Stomach (tissue), 9 donors: Measurements from ENCODE around the gene SEMA4C. TPM values are rescaled to one million over a fixed set of nuclear protein-coding genes. Genes with fewer than 3 reads are reported as not detected.
A peak's percentile ranks its signal among the peaks of the same experiment; 100 is the strongest.

Source experiments
- DNase-seq, 2 donors: peaks; one replicate each; pipeline versions ENCODE4 v3.0.0 to v3.0.0-alpha.2; 2013 to 2019
- H3K27ac ChIP-seq, 5 donors: fragments of 200-600 bp in 4 of 5; sonication (generic) in 4 of 5; one replicate each; pipeline ENCODE4 v1.5.1; 2013 to 2019; ENCODE audit warnings: mild to moderate bottlenecking in 1 of 5, moderate library complexity in 1 of 5
- H3K27me3 ChIP-seq, 3 donors: fragments of 200-600 bp; sonication (generic); one replicate each; pipeline ENCODE4 v1.5.1; 2017 to 2019; ENCODE audit warnings: mixed run types in 1 of 3
- H3K36me3 ChIP-seq, 4 donors: fragments of 200-600 bp; sonication (generic); 1 replicate in 3 of 4; 2 replicates in 1 of 4; pipeline ENCODE4 v1.5.1; 2016 to 2019
- H3K4me1 ChIP-seq, 4 donors: fragments of 200-600 bp; sonication (generic); one replicate each; pipeline ENCODE4 v1.5.1; 2016 to 2019
- H3K4me3 ChIP-seq, 4 donors: fragments of 200-600 bp; sonication (generic) in 3 of 4; one replicate each; pipeline ENCODE4 v1.5.1; 2016 to 2019; ENCODE audit warnings: mild to moderate bottlenecking in 1 of 4
- H3K9me3 ChIP-seq, 4 donors: fragments of 200-600 bp; sonication (generic); one replicate each; pipeline ENCODE4 v1.5.1; 2016 to 2019
- EP300 ChIP-seq: sonication (generic); formaldehyde crosslinking; IDR thresholded peaks from one replicate; pipeline ENCODE4 v1.6.1; 2017; ENCODE audit warnings: antibody characterized with exemption
- POLR2A ChIP-seq, 4 donors: fragments of 450-650 bp; IDR thresholded peaks; one replicate each; pipeline ENCODE4 v1.6.1; 2016; ENCODE audit warnings: antibody characterized with exemption in 4 of 4, control low read depth in 2 of 4, mild to moderate bottlenecking in 1 of 4, moderate library complexity in 1 of 4
- POLR2AphosphoS5 ChIP-seq, 3 donors: sonication (generic); formaldehyde crosslinking; IDR thresholded peaks; one replicate each; pipeline ENCODE4 v1.6.1; 2016; ENCODE audit warnings: antibody characterized with exemption in 3 of 3
- WGBS, 5 donors: extraction: QIAGEN DNeasy Blood & Tissue Kit in 3 of 5; methylation state at CpG; one replicate each; pipeline versions ENCODE4 v1.1.5 to v1.1.7; 2013 to 2018; 5-methylcytosine and 5-hydroxymethylcytosine counted together
- intact Hi-C: fragments of 100-400 bp; cut with DNase I; formaldehyde crosslinking; loops from one replicate; pipeline ENCODE4 v1.15.1; 2023; ENCODE audit warnings: low total_unique reads
- polyA plus RNA-seq, 3 donors: library from polyadenylated mRNA; stranded (reverse); fragments of 200-250 nt; gene quantifications; one replicate each; pipeline ENCODE4 v1.2.3, GENCODE V29; 2013
- total RNA-seq, 5 donors: library from RNA; depleted of rRNA; stranded (reverse); fragments of >200 nt; gene quantifications; one replicate each; pipeline versions ENCODE4 v1.1.0 to v1.2.3, GENCODE V29; 2014 to 2016
- TF ChIP-seq, protein P1 (sequence below), 7 experiments: fragments of 450-650 bp in 4 of 7; fragments of 200-600 bp in 3 of 7; sonication (generic) in 3 of 7; IDR thresholded peaks; one replicate each; pipeline ENCODE4 v1.5.1; 2016 to 2019; ENCODE audit warnings: antibody characterized with exemption in 7 of 7, control low read depth in 2 of 7, mild to moderate bottlenecking in 1 of 7
- donor health status: healthy with polysubstance abuse.
- donor health status: Bipolar disorder and iron deficiency.
- donor health status: healthy.

SEMA4C gene
- total and polyA plus RNA-seq, 8 donors = 5.7 to 78.8 (median 18.0) TPM

DNA sequence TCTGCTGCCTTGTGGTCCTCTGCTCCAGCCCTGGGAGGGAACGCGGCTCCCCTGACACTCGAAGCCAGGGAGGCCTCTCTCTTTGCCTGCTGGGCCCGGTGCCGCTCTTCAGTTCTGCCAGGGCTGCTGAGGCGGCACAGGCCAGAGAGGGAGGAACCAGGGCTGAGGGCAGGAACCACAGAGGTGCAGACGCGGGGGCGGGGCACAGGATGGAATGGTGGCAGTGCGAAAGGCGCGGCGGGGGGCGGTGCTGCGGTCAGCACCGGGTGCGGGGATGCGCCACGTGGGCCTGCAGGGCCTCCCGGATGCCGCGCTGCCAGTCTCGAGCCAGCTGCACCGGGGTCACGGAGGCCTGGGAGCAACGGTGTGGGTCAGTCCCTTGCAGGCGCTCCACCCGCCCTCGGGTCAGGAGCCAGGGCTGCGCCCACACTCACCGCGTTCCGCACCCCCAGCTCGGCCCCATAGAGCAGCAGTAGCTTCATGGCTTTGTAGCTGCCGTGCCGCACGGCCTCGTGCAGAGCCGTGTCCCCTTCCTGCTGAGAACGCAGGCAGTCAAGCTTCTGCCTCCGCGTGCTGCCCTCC, 30.5 kb downstream of the SEMA4C start:
- Histone ChIP-seq H3K4me3 (peak overlapping the region in 2 of 4 donors; percentile 21 to 37), H3K27ac (peak overlapping the region in 3 of 5 donors; percentile 35 to 46 (median 39)), H3K27me3 (no peaks in the 10 kb centered on the region), H3K4me1 (peaks cover 11 to 19% (median 17%) of the 10 kb centered on the region in 4 donors), H3K36me3 (peaks cover 3 to 35% (median 25%) of the 10 kb centered on the region in 4 donors), H3K9me3 (no peaks in the 10 kb centered on the region)
- 10 to 23% (median 17%) methylated on average over 6 to 41 of the region's 42 CpGs for WGBS, 5 donors
- TF ChIP-seq POLR2AphosphoS5 (IDR thresholded peaks at IDR 0.05) = peak in 1 of 3 donors; percentile 24
- TF ChIP-seq EP300 = no peak
- DNase-seq = peak; percentile 82 to 89
- intact Hi-C loops = no loop called here

DNA sequence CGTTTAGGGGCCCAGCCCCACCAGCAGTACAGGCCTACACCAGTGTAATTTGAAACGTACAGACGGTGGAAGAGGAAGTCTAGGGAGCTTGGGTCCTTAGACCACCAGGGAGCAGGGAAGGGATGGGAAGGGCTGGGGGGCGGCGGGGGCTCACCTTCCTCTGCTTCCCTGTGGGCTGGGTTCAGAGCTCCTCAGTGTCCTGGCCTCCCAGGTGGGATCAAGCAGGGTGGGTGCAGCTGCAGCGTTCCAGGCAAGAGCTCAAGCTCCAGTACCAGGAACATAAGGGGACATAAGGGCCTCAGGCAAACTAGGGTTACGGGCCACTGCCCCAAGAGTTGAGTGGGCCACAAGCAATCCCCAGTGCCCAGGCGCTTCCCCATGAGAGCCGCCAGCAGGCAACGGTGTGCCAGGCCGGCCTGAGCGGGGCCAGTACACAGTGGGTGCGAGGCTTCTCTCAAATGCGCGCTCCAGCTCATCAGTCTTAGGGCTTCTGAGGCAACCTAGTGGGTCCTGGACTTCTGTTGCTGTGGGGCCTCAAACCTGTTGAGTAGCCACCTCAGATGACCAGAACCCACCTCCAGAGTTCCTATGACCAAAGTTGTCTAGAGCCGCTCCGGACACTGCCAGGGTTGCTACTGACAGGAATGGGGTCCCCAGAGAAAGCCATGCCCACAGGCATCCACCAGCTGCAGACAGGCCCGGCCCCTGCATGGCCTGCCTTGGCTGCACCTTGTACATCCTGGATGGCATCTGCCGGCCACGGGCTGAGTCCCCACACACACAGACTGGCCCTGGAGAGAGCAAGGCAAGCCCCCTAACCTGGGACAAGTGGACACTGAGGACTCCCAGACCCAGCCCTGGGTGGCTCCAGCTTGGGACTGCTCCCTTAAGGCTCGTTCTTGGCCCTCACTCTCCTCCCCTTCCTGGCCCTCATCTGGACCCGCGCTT, 31.3 kb downstream of the SEMA4C start:
- Histone ChIP-seq H3K27me3 (no peaks in the 10 kb centered on the region), H3K27ac (peak overlapping the region in 3 of 5 donors; percentile 35 to 46 (median 39)), H3K36me3 (peaks cover 3 to 42% (median 32%) of the 10 kb centered on the region in 4 donors), H3K4me3 (peak overlapping the region in 1 of 4 donors; percentile 37), H3K9me3 (no peaks in the 10 kb centered on the region), H3K4me1 (peaks cover 11 to 21% (median 18%) of the 10 kb centered on the region in 4 donors)
- no peak for TF ChIP-seq EP300
- no peak for TF ChIP-seq POLR2AphosphoS5 (IDR thresholded peaks at IDR 0.05)
- TF ChIP-seq, protein P1, sequence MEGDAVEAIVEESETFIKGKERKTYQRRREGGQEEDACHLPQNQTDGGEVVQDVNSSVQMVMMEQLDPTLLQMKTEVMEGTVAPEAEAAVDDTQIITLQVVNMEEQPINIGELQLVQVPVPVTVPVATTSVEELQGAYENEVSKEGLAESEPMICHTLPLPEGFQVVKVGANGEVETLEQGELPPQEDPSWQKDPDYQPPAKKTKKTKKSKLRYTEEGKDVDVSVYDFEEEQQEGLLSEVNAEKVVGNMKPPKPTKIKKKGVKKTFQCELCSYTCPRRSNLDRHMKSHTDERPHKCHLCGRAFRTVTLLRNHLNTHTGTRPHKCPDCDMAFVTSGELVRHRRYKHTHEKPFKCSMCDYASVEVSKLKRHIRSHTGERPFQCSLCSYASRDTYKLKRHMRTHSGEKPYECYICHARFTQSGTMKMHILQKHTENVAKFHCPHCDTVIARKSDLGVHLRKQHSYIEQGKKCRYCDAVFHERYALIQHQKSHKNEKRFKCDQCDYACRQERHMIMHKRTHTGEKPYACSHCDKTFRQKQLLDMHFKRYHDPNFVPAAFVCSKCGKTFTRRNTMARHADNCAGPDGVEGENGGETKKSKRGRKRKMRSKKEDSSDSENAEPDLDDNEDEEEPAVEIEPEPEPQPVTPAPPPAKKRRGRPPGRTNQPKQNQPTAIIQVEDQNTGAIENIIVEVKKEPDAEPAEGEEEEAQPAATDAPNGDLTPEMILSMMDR (IDR thresholded peaks at IDR 0.05) = no peak
- no peak for TF ChIP-seq POLR2A (IDR thresholded peaks at IDR 0.05)
- 63 to 85% (median 82%) methylated on average over 7 to 23 of the region's 23 CpGs for WGBS, 5 donors
- DNase-seq = no peak
- intact Hi-C loops = no loop called here

DNA sequence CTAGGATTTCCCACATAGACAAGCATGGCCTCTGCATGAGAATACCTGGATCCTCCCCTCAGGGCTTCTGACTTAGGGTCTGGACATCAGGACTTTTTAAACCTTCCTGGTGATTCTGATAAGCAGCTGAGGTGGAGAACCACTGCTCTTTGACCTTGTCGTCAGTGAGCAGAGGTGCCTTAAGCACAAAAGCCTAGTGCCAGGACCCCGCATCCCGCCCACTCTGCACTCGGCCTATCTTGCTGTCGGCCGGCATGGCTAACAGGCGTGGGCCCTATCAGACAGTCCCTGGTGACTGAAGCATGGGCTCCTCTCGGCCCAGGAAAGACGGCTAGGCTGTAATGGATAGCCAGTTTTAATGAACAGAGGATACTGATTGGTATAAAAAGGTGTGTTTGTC, 32.3 kb downstream of the SEMA4C start:
- WGBS, 5 donors = 83 to 93% (median 89%) methylated on average over 9 of the region's 9 CpGs
- intact Hi-C loops = no loop called here
- TF ChIP-seq POLR2A (IDR thresholded peaks at IDR 0.05) (no peak), EP300 (no peak), POLR2AphosphoS5 (IDR thresholded peaks at IDR 0.05) (no peak)
- TF ChIP-seq, protein P1 (IDR thresholded peaks at IDR 0.05) = no peak

DNA sequence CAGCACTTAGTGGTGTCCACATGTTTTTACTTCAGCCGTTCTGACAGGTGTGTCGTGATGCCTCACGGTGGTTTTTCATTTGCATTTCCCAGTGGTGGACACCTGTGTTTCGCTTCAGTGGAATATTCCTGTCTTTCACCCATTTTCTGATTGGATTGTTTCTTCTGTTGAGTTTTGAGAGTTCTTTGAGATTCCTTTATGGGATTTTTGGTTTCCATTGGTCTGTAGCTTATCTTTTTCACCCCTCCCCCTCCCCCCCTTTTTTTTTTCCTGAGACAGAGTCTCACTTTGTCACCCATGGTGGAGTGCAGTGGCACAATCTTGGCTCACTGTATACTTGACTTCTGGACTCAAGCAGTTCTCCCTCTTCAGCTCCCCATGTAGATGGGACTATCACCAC, 34.0 kb downstream of the SEMA4C start:
- no peak for DNase-seq
- Histone ChIP-seq H3K4me1 (peaks cover 21 to 46% (median 41%) of the 10 kb centered on the region in 4 donors), H3K27me3 (no peaks in the 10 kb centered on the region), H3K9me3 (no peaks in the 10 kb centered on the region), H3K4me3 (no peak overlapping the region), H3K27ac (no peak overlapping the region), H3K36me3 (peaks cover 18 to 69% (median 60%) of the 10 kb centered on the region in 4 donors)
- 77 to 96% (median 85%) methylated on average over 4 of the region's 4 CpGs for WGBS, 5 donors
- intact Hi-C loops = no loop called here
- TF ChIP-seq EP300 (no peak), POLR2A (IDR thresholded peaks at IDR 0.05) (no peak), POLR2AphosphoS5 (IDR thresholded peaks at IDR 0.05) (no peak)
- TF ChIP-seq, protein P1 (IDR thresholded peaks at IDR 0.05) = no peak

More for the DNA sequence above, 32.3 kb downstream of the SEMA4C start:
- Histone ChIP-seq H3K4me1 (peaks cover 17 to 31% (median 27%) of the 10 kb centered on the region in 4 donors), H3K27me3 (no peaks in the 10 kb centered on the region), H3K9me3 (no peaks in the 10 kb centered on the region), H3K27ac (no peak overlapping the region), H3K36me3 (peaks cover 5 to 51% (median 43%) of the 10 kb centered on the region in 4 donors), H3K4me3 (no peak overlapping the region)
- no peak for DNase-seq
